Esophagus muscularis mucosa (tissue), 4 donors: Measurements from ENCODE around the gene MPC1L. TPM values are rescaled to one million over a fixed set of nuclear protein-coding genes. Genes with fewer than 3 reads are reported as not detected.

ENCODE experiments used
- DNase-seq: peaks from one replicate; pipeline ENCODE4 v3.0.0-alpha.2; 2017; ENCODE audit errors: extremely low spot score
- H3K27ac ChIP-seq, 4 donors: fragments of 200-600 bp; sonication (generic); replicated peaks in 1 of 4; 1 replicate in 3 of 4; 2 replicates in 1 of 4; pipeline ENCODE4 v1.5.1; 2016 to 2019; ENCODE audit warnings: mild to moderate bottlenecking in 1 of 4
- H3K27me3 ChIP-seq, 4 donors: fragments of 200-600 bp; sonication (generic); one replicate each; pipeline versions ENCODE4 v1.5.1 to v1.6.0; 2016 to 2019
- H3K36me3 ChIP-seq, 4 donors: fragments of 200-600 bp; sonication (generic); one replicate each; pipeline ENCODE4 v1.5.1; 2016 to 2019
- H3K4me1 ChIP-seq, 4 donors: fragments of 200-600 bp; sonication (generic); one replicate each; pipeline ENCODE4 v1.5.1; 2016 to 2019
- H3K4me3 ChIP-seq, 4 donors: fragments of 200-600 bp; sonication (generic); 1 replicate in 2 of 4; 2 replicates in 2 of 4; pipeline ENCODE4 v1.5.1; 2016 to 2019; ENCODE audit warnings: mild to moderate bottlenecking in 4 of 4, moderate library complexity in 1 of 4
- H3K9me3 ChIP-seq, 4 donors: fragments of 200-600 bp; sonication (generic); 1 replicate in 3 of 4; 2 replicates in 1 of 4; pipeline ENCODE4 v1.5.1; 2016 to 2019
- CTCF ChIP-seq, 3 experiments: fragments of 200-600 bp in 2 of 3; fragments of 450-650 bp in 1 of 3; sonication (generic) in 2 of 3; IDR thresholded peaks; one replicate each; pipeline ENCODE4 v1.5.1; 2017 to 2019; ENCODE audit warnings: antibody characterized with exemption in 3 of 3, mild to moderate bottlenecking in 2 of 3, moderate library complexity in 1 of 3
- EP300 ChIP-seq: sonication (generic); formaldehyde crosslinking; IDR thresholded peaks from one replicate; pipeline ENCODE4 v1.6.1; 2017; ENCODE audit warnings: antibody characterized with exemption
- POLR2A ChIP-seq: fragments of 450-650 bp; IDR thresholded peaks from one replicate; pipeline ENCODE4 v1.6.1; 2017; ENCODE audit warnings: antibody characterized with exemption, moderate library complexity, mild to moderate bottlenecking, low read depth
- POLR2AphosphoS5 ChIP-seq, 2 donors: sonication (generic); formaldehyde crosslinking; IDR thresholded peaks; one replicate each; pipeline ENCODE4 v1.6.1; 2017; ENCODE audit warnings: antibody characterized with exemption in 2 of 2
- WGBS: methylation state at CpG from one replicate; pipeline ENCODE4 v1.1.5; 2018; 5-methylcytosine and 5-hydroxymethylcytosine counted together
- intact Hi-C: fragments of 100-400 bp; cut with DNase I; formaldehyde crosslinking; loops from one replicate; pipeline ENCODE4 v1.15.1; 2023
- total RNA-seq, 4 donors: library from RNA; depleted of rRNA; stranded (reverse); fragments of >200 nt; gene quantifications; one replicate each; pipeline versions ENCODE4 v1.1.0 to v1.2.1, GENCODE V29; 2016

The MPC1L gene
- total RNA-seq, 4 donors from 2014 or later, result not detected

DNA sequence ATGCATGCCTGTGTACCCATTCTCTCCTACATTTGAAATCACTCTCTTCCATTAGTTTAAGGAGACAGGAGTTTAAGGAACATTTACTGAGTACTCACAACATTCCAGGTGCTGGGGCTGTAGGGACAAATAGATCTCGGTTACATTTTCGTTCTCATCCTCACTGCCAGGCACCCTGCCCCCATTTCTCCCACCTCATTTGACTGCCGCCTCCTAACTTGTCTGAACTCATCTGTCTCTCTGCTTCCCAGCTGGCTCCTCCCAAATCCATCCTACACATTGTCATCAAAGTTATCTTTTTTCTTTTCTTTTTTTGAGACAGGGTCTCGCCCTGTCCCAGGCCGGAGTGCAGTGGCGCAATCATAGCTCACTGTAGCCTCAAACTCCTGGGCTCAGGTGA is 19.8 kb upstream of the MPC1L start:
- Histone ChIP-seq H3K9me3 (no peaks in the 10 kb centered on the region), H3K4me3 (no peak overlapping the region), H3K36me3 (peaks cover 11 to 59% (median 27%) of the 10 kb centered on the region in 4 donors), H3K27ac (no peak overlapping the region), H3K27me3 (no peaks in the 10 kb centered on the region), H3K4me1 (peaks cover 0 to 7% (median 0%) of the 10 kb centered on the region in 4 donors)
- intact Hi-C loops, result no loop called here
- WGBS, result 90% methylated on average over 6 of the region's 6 CpGs
- DNase-seq, result no peak
- no peak for TF ChIP-seq EP300
- no peak for TF ChIP-seq CTCF (IDR thresholded peaks at IDR 0.05)
- TF ChIP-seq POLR2AphosphoS5 (IDR thresholded peaks at IDR 0.05), result no peak
- TF ChIP-seq POLR2A, result no peak

- Histone ChIP-seq H3K36me3 (peaks cover 0 to 25% (median 5%) of the 10 kb centered on the region in 4 donors), H3K4me1 (peaks cover 0 to 7% (median 0%) of the 10 kb centered on the region in 4 donors), H3K27ac (no peak overlapping the region), H3K4me3 (no peak overlapping the region), H3K27me3 (no peaks in the 10 kb centered on the region), H3K9me3 (no peaks in the 10 kb centered on the region)
- DNase-seq, result no peak
- intact Hi-C loops, result no loop called here
- TF ChIP-seq EP300, result no peak
- TF ChIP-seq POLR2A, result no peak
- TF ChIP-seq POLR2AphosphoS5 (IDR thresholded peaks at IDR 0.05), result no peak
- TF ChIP-seq CTCF (IDR thresholded peaks at IDR 0.05), result no peak
- 64% methylated on average over 3 of the region's 3 CpGs for WGBS
Measured at GRCh38 chrX:40607381-40607780, 15.8 kb upstream of the MPC1L start.

- Histone ChIP-seq H3K4me1 (peaks cover 0 to 3% (median 0%) of the 10 kb centered on the region in 4 donors), H3K9me3 (no peaks in the 10 kb centered on the region), H3K27ac (no peak overlapping the region), H3K27me3 (no peaks in the 10 kb centered on the region), H3K4me3 (no peak overlapping the region), H3K36me3 (no peaks in the 10 kb centered on the region)
- TF ChIP-seq CTCF (IDR thresholded peaks at IDR 0.05) (no peak), POLR2AphosphoS5 (IDR thresholded peaks at IDR 0.05) (no peak), POLR2A (no peak), EP300 (no peak)
- intact Hi-C loops, result no loop called here
- WGBS, result 77% methylated on average over 3 of the region's 4 CpGs
- no peak for DNase-seq
Measured at GRCh38 chrX:40612511-40612910, 10.7 kb upstream of the MPC1L start.

- no peak for DNase-seq
- H3K36me3 ChIP-seq, result no peaks in the 10 kb centered on the region
- H3K27ac ChIP-seq, result no peak overlapping the region
- no peak for TF ChIP-seq POLR2AphosphoS5 (IDR thresholded peaks at IDR 0.05)
- TF ChIP-seq EP300, result no peak
- TF ChIP-seq CTCF (IDR thresholded peaks at IDR 0.05), result no peak
- TF ChIP-seq POLR2A, result no peak
- H3K4me1 ChIP-seq, result no peaks in the 10 kb centered on the region
- intact Hi-C loops, result no loop called here
- WGBS, result 86% methylated on average over 9 of the region's 9 CpGs
- H3K4me3 ChIP-seq, result no peak overlapping the region
- H3K9me3 ChIP-seq, result no peaks in the 10 kb centered on the region
- H3K27me3 ChIP-seq, result no peaks in the 10 kb centered on the region
Measured at GRCh38 chrX:40615976-40616375, 7.3 kb upstream of the MPC1L start.

DNA sequence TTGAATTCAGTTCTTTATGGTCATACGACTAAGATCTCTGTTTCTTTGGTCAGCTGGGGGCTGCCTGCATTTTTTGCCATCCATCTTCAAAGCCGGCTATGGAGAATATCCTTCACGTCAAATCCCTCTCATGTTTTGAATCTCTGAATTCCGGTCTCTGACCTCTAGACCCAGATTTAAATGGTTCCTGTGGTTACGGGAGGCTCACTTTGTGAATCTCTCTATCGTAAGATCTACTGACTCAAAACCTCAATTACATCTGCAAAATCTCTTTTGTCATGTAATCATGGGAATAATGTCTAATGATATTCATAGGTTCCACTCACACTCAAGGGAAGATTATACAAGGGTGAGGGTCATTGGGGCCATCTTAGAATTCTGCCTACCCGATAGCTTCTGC is 5.7 kb upstream of the MPC1L start:
- no peaks in the 10 kb centered on the region for H3K27me3 ChIP-seq
- no peak for DNase-seq
- 91% methylated on average over 7 of the region's 7 CpGs for WGBS
- intact Hi-C loops, result no loop called here
- H3K4me1 ChIP-seq, result no peaks in the 10 kb centered on the region
- H3K9me3 ChIP-seq, result no peaks in the 10 kb centered on the region
- TF ChIP-seq POLR2A (no peak), CTCF (IDR thresholded peaks at IDR 0.05) (no peak), EP300 (no peak), POLR2AphosphoS5 (IDR thresholded peaks at IDR 0.05) (no peak)
- H3K4me3 ChIP-seq, result no peak overlapping the region
- H3K27ac ChIP-seq, result no peak overlapping the region
- H3K36me3 ChIP-seq, result no peaks in the 10 kb centered on the region
